ENCODE data around the gene AURKA. TPM values are rescaled to one million over a fixed set of nuclear protein-coding genes. Genes with fewer than 3 reads are reported as not detected.

AURKA gene
- total and polyA plus RNA-seq, 8 donors = 0.45 to 27.7 (median 6.9) TPM

GRCh38 chr20:56422824-56423189 is 30.8 kb upstream of the AURKA start:
- H3K9me3 ChIP-seq = no peaks in the 10 kb centered on the region
- no peak for TF ChIP-seq POLR2AphosphoS5 (IDR thresholded peaks at IDR 0.05)
- TF ChIP-seq POLR2A (IDR thresholded peaks at IDR 0.05) = no peak
- no peak for TF ChIP-seq CTCF (IDR thresholded peaks at IDR 0.05)
- no peak for TF ChIP-seq EP300 (IDR thresholded peaks at IDR 0.05)
- 39 to 58% (median 43%) methylated on average over 4 of the region's 4 CpGs for WGBS, 5 donors
- H3K4me1 ChIP-seq = peaks cover 0 to 21% (median 0%) of the 10 kb centered on the region in 4 donors
- no peak for DNase-seq
- H3K36me3 ChIP-seq = no peaks in the 10 kb centered on the region
- peak overlapping the region in 2 of 5 donors; percentile 29 to 45 for H3K27ac ChIP-seq
- no peaks in the 10 kb centered on the region for H3K27me3 ChIP-seq
- H3K4me3 ChIP-seq = no peak overlapping the region
- intact Hi-C loops (cut with DNase I; ENCODE audit: low total_unique reads) = no loop called here

- Histone ChIP-seq H3K9me3 (no peaks in the 10 kb centered on the region), H3K4me3 (no peak overlapping the region), H3K27ac (peak overlapping the region in 2 of 5 donors; percentile 29 to 45), H3K4me1 (peaks cover 0 to 21% (median 0%) of the 10 kb centered on the region in 4 donors), H3K27me3 (no peaks in the 10 kb centered on the region), H3K36me3 (peaks cover 0 to 5% (median 0%) of the 10 kb centered on the region in 4 donors)
- intact Hi-C loops (cut with DNase I; ENCODE audit: low total_unique reads) = no loop called here
- no peak for TF ChIP-seq EP300 (IDR thresholded peaks at IDR 0.05)
- WGBS, 5 donors = 42 to 45% (median 43%) methylated on average over 9 of the region's 9 CpGs
- DNase-seq = no peak
These were observed 30.2 kb upstream of the AURKA start for GRCh38 chr20:56422076-56422823.

GRCh38 chr20:56420940-56421688 is 29.1 kb upstream of the AURKA start:
- H3K4me3 ChIP-seq = no peak overlapping the region
- intact Hi-C loops (cut with DNase I; ENCODE audit: low total_unique reads) = no loop called here
- 77 to 82% (median 80%) methylated on average over 11 of the region's 11 CpGs for WGBS, 5 donors
- H3K4me1 ChIP-seq = peaks cover 0 to 21% (median 0%) of the 10 kb centered on the region in 4 donors
- peaks cover 0 to 9% (median 0%) of the 10 kb centered on the region in 4 donors for H3K36me3 ChIP-seq
- no peak for DNase-seq
- H3K9me3 ChIP-seq = no peaks in the 10 kb centered on the region
- H3K27me3 ChIP-seq = no peaks in the 10 kb centered on the region
- no peak overlapping the region for H3K27ac ChIP-seq
- TF ChIP-seq POLR2A (IDR thresholded peaks at IDR 0.05) = no peak
- TF ChIP-seq EP300 (IDR thresholded peaks at IDR 0.05) = no peak
- TF ChIP-seq POLR2AphosphoS5 (IDR thresholded peaks at IDR 0.05) = no peak
- no peak for TF ChIP-seq CTCF (IDR thresholded peaks at IDR 0.05)

DNA sequence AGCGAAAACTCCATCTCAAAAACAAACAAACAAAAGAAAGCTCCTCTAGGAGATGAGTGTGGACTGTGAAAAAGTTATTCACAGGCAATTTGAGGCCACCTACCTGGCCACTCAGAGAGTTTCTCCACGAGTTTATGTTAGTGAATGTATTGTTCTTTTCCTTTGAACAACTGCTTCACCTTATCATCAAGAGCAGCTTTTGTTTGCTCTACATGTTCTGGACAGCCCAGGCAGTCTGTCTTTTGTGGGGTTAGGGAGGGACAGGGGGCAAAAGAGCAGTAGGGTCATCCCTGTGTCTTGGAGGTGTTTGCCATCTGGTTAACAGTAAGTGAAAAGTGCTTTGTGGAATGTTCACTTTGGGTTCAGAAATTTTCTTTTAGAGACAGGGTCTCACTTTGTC is 28.0 kb upstream of the AURKA start:
- Histone ChIP-seq H3K4me3 (no peak overlapping the region), H3K27ac (peak overlapping the region in 2 of 5 donors; percentile 17 to 71), H3K9me3 (no peaks in the 10 kb centered on the region), H3K4me1 (peaks cover 0 to 21% (median 0%) of the 10 kb centered on the region in 4 donors), H3K36me3 (peaks cover 0 to 9% (median 0%) of the 10 kb centered on the region in 4 donors), H3K27me3 (no peaks in the 10 kb centered on the region)
- TF ChIP-seq POLR2A (IDR thresholded peaks at IDR 0.05) (no peak), CTCF (IDR thresholded peaks at IDR 0.05) (no peak), POLR2AphosphoS5 (IDR thresholded peaks at IDR 0.05) (no peak), EP300 (IDR thresholded peaks at IDR 0.05) (no peak)
- intact Hi-C loops (cut with DNase I; ENCODE audit: low total_unique reads) = no loop called here
- no peak for DNase-seq
- WGBS, 5 donors = 61 to 75% (median 63%) methylated on average over 2 of the region's 2 CpGs
